Measurements from ENCODE around the gene PI16.

The PI16 gene

DNA sequence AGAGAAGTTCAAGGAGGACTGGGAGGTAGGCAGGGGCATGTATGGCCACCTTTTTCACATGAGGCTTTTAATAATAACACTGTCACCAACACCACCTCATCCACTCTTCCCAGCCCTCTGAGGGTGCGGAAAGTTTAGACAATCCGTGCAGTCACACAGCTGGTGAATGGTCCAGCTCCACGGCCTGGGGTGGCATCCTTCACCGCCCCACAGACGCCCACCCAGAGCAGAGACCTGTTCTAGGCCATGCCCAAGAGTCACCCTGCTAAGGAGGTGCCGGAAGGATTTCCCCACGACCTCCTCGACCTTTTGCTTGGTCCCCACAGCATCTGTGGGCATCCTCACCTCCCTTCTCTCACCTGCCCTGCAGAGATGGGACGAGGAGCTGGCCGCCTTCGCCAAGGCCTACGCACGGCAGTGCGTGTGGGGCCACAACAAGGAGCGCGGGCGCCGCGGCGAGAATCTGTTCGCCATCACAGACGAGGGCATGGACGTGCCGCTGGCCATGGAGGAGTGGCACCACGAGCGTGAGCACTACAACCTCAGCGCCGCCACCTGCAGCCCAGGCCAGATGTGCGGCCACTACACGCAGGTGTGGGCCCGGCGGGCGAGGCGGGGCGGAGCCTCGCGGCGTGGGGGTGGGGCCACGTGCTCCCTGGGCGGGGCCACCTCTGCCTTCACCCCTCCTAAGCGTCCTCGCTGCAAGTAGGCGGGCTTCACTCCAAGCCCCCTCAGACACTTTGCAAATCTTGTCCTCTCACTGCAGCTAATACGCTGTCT is 4.4 kb downstream of the PI16 start:
- DNase-seq: no peak

- no peak for DNase-seq
Measured at GRCh38 chr6:36959555-36960250, 5.2 kb downstream of the PI16 start.

DNA sequence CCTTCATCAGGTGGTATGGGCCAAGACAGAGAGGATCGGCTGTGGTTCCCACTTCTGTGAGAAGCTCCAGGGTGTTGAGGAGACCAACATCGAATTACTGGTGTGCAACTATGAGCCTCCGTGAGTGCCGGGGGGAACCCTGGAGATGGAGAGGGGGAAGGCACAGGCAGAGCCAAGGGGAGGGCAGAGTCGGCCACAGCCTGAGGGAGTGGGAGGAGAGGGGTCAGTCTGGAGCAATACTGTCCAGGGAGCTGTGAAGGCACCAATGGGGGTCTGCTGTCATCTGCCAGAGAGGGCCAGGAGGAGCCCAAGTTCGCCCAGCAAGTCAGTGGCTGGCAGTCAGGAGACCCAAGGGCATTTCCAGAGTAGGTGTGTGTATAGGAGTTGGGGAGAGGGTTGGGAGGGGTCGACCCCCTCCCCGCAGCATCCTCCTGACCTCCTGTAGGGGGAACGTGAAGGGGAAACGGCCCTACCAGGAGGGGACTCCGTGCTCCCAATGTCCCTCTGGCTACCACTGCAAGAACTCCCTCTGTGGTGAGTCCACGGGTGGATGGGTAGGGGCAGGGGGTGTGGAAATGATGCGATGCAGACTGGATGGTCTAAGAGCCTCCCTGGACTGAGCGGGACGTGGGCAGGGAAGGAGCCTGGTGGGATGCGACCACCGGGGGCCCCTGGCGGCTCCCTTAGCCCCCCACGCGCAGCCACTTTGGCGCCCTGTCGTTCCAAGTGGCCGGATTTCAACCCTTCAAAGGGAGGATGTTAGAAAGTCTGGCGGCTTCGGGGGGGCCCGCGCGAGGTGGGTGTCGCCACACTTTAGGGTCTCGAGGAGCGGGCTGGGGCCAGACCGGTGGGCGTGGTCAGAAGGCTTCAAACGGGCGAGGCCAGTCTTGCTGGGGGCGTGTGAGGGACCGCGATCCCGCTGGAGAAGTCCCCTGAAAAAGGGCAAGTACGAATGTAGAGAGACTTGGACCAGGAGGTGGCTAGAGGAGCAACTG is 7.2 kb downstream of the PI16 start:
- DNase-seq: no peak

- peak; percentile 24 for DNase-seq
Measured at GRCh38 chr6:36962874-36963273, 8.3 kb downstream of the PI16 start.

DNA sequence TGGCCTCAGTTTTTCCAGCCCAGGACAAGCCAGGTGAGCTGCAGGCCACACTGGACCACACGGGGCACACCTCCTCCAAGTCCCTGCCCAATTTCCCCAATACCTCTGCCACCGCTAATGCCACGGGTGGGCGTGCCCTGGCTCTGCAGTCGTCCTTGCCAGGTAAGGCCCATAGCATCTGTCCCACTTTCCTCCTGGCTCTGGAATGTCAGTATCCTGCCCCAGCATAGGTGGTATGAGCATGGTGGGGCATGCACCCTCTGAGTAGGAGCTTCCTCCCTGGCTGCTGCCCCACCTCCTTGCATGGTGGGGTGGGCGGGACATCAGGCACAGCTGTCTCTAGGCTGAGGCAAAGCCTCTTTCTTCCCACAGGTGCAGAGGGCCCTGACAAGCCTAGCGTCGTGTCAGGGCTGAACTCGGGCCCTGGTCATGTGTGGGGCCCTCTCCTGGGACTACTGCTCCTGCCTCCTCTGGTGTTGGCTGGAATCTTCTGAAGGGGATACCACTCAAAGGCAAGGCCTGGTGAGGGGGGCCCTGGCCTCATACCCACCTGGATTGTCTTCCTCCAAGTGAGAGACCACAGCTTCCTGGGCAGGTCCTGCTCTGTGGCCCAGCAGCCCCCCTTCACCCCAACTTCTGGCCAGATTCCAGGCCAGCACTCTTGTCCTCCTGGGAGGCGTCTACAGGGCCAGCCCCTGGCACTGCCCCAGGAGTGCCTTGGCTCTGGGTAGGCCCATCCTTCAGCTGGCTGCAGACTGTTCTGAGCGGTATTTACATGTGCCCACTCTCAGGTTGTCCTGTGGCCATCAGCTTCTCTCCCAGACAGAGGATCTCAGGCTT is 9.1 kb downstream of the PI16 start:
- peak; percentile 46 for DNase-seq

- DNase-seq: no peak
Measured at GRCh38 chr6:36964349-36964748, 9.8 kb downstream of the PI16 start.

DNA sequence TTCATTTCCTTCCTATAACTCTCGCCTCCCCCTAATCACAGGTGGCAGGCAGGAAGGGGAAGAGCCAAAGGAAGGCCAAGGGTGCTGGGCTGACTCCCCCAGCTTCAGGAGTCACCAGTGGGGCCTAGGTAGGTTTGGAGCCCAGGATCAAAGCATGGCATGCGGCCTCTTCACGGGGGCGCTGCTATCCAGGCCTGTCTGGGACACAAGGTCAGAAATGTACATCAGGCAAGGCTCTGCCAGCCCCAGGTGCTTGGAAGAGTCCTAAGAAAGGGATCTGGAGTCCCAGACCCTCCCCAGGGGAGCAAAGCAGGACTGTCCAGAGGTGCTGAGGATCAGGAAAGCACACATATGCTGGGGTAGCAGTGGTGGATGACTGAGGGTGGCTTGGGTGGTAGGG is 10.4 kb downstream of the PI16 start:
- DNase-seq: no peak

GRCh38 chr6:36967301-36967700 is 12.8 kb downstream of the PI16 start:
- DNase-seq: no peak

- no peak for DNase-seq
Measured at GRCh38 chr6:36967757-36968156, 13.2 kb downstream of the PI16 start.

- no peak for DNase-seq
Measured at GRCh38 chr6:36968266-36968977, 13.9 kb downstream of the PI16 start.

GRCh38 chr6:36969240-36969691 is 14.7 kb downstream of the PI16 start:
- DNase-seq: no peak

GRCh38 chr6:36969988-36970891 is 15.7 kb downstream of the PI16 start:
- no peak for DNase-seq

- DNase-seq: no peak
Measured at GRCh38 chr6:36970892-36971842, 16.6 kb downstream of the PI16 start.

DNA sequence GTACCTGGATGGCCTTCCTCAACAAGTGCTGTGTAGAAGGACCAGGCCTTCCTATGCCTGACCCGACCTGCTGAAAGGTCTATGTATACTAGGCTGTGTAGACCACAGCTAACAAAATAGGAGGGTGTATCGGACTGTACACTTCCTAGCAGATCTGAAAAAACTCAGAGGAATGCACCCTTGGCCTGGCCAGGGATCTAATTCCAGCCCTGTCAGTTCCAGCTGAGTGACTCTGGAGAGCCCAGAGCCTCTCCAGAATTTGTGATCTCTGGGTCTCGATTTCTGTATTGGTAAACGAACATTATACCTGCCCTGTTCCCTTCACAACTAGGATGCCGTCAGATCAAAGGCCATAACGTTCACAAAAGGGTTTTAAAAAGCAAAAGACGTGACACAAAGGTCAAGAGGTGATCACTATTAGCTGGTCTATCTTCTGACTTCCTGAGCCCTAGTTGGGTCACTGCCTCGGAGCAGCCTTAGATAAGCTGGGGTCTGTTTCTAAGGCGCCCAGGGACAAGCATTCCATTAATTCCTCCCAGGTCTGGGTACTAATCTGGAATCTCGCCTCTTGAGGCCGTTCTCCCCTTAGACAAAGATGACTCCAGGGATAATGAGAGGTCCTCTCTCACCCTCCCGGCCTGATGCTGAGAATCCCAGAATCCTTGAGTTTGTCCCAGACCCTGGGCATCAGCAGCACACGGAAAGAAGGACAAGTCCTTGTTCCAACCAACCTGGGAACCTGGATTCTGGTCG is 17.6 kb downstream of the PI16 start:
- DNase-seq: no peak

DNA sequence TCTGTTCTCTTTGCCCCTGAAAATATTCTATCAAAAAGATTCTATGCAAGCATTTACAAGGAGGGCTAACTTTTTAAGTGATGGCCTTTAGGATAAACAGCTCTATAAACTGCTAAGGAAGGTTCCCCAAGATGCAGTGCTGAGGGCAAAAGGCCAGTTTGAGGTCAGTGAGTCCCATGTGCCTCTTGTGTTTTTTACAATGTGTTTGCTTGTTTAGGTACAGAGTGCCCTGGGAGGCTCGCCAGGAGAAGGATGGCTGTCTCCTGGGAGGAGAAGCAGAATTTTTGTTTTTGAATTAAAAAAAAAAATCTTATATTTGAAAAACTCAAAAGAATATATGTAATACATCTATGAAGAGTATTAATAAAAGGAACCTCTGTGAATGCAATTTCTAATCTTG is 18.7 kb downstream of the PI16 start:
- no peak for DNase-seq

GRCh38 chr6:36973647-36974046 is 19.1 kb downstream of the PI16 start:
- DNase-seq: no peak

- no peak for DNase-seq
Measured at GRCh38 chr6:36975231-36976006, 20.9 kb downstream of the PI16 start.

- no peak for DNase-seq
Measured at GRCh38 chr6:36976007-36976264, 21.4 kb downstream of the PI16 start.

All from NCI-H510A treated with DMSO at 0.1 percent for 48 hours (cell line).